HG02798 (cell line): ENCODE results near the gene MT1X.
"Not testable (repeated sequence)": the region's sequence is repeated elsewhere in the genome, so short reads cannot be mapped to it uniquely, and the experiment has no call there.

Experiments used
- ATAC-seq: cut with Tn5 transposase; IDR thresholded peaks from one replicate; pipeline ENCODE4 v1.9.1; 2021; ENCODE audit warnings: mild to moderate bottlenecking; ENCODE audit not compliant: unreplicated experiment, poor library complexity

The MT1X gene

DNA sequence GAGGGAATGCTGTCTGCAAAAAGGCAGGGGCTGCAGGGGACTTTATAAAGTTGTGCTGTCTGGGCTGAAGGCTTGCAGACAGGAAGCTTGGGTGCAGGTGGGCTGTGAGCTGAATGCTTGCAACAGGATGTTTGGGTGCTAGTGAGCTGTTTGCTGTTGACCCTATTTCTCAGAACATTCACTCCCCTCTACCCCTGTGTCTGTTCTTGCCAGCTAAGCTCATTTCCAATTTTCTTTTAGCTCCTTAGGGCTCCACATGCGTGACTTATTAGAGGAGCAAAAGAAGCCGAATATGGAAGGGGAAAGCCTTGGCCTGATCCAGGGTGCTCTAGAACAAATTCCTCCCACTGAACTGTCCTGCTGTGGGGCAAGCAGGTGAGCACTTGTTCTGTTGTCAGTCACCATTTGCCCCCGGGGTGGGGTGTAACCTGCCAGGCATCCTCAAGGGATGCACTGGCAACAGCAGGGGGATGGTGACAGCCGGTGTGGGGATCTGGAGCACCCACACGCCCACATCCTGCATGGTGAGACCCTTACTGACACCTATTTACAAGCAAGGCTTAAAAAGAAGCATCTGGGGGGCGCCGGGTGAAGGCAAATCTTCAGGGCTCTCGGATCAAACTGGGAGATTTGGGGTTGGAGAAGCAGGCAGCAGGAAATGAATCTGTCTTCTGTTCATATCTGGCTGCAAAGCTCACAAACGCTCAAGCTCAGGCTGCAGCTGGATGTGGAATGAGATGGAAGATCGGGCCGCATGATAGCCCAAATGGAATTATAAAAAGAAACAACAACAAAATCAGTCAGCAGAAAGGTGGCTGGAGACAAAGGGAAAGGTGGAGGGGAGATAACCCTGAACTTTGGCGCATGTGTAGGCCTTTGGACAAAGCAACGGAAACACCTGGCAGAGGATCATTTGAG is 26.5 kb downstream of the MT1X start:
- ATAC-seq: no peak

DNA sequence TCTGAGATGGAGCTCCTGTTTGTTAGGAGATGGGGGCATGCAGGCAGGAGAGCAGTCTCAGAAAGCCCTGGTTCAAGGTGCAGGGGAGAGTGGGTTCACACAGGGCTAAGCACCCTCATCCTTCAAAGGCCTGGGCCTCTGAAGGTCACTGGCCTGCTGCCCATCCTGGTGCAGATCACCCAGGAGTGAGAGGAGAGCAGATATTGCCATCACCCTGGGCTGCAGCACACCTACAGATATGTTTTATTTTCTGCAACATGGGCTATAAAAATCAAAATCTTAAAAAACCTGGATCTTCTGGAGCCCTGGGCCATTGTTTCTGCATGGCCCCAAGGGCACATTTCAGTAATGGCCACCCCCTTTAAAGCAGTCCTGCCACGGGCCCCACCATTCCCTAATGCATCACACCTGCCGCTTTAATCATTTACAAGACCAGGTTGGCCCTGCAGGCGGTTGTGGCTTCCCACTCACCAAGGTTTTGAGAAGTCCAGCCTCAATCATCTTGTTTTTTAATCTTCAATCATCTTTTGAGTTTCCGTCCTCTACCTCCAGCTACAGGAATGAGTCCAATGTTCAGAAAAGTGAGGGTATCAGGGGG is 27.3 kb downstream of the MT1X start:
- ATAC-seq: no peak

DNA sequence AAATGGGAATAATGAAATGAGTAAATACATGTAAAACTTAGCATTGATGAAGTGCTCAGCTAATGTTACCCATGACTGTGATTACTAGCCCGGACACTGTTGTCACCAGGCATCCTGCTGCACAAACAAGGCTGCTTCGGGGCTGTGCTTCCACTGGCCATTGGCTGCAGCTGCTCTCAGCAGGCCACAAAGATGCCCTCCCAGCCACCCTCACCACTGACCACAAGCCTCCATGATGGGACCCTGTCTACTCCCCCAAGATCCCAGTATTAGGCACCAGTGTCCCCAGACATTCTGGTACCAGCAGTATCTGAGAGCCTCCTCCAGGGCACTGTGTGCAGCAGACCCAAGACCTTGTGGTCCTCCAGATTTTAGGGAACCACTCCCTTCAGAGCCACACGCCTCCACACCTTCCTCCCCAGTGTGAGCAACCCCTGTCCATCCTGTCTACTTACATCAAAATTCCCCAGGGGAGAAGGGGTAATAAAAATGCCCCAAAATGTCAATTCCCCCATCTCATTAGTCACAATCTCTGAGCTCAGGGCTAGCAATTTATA is 28.0 kb downstream of the MT1X start:
- ATAC-seq: no peak

DNA sequence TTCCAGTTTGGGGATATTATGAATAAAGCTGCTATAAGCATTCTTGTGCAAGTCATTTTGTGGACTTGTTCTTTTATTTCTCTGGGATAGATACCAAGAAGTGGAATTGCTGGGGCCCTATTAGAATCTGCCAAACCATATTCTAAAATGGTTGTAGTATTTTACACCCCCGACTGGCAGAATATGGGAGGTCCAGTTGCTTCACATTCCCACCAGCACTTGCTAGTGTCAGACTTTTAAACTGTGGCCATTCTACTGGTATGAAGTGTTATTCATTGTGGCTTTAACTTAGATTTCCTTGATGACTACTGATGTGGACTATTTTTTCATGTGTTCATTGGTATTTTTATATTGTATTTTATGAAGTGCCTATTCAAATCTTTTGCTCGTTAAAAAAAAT is 29.6 kb downstream of the MT1X start:
- ATAC-seq: no peak

DNA sequence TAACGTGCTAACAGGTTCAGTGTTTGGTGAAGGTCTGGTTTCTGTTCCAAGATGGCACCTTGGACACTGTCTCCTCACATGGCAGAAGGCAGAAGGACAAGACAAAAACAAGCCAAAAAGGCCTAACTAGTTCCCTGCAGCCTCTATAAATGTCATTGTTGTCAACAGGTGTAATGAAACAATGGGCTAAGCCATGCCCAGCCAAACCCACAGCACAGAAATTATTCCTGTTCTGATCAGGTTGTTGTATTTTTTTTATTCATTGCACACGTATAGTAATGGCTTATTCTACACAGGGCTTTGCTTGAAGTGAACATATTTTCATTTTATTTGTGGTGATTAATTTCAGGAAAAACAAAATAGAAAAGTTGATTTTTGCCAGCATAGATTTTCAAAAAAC is 31.5 kb downstream of the MT1X start:
- no peak for ATAC-seq

DNA sequence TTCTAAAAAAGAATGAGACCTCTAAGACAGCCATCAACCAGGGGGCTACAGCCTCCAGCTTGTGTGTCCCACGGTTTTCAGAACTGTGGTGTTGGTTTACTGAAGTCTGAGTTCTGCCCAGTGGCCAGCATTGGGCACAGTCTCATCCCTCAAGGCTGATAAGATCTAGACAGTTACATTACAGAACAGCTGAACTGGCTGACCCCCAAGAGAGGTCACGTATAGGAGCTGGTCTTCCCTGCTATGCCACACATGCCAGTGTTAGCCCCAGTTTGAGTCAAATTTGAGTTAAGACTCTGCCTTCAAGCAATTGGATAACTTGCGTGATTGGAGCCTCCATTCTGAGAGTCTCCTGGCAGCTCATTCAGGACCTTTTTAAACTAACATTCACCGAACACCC is 32.9 kb downstream of the MT1X start:
- no peak for ATAC-seq

DNA sequence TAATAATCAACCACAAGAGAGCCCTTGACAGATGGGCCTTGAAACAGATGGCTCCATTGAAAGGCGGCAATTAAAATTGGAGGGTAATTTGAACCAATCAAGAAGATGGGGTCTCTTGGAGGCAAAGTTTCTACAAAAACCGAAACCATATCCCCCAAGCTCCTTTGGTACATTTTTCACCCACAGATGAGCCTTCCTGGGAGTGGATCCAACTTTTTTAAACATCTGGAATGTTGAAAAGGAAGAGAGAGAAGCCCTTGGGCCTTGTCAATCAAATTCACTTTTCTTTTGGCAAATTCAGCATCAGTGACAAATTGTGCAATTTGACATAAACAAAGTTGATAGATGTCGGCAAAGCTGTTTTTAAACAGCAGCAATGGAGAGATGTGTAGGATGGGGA is 34.5 kb downstream of the MT1X start:
- no peak for ATAC-seq

DNA sequence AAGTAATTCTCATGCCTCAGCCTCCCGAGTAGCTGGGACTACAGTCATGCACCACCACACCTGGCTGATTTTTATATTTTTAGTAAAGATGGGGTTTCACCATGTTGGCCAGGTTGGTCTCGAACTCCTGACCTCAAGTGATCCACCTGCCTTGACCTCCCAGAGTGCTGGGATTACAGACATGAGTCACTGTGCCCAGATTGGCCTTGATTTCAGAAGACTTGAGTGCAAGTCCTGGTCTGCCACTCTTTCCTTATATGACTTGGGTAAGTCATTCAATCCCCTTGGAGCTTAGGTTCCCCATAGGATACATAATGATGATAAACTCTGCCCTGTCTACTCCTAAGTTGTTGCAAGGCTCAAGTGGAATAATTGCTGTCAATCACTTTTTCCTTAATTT is 35.3 kb downstream of the MT1X start:
- ATAC-seq: not testable (repeated sequence)

DNA sequence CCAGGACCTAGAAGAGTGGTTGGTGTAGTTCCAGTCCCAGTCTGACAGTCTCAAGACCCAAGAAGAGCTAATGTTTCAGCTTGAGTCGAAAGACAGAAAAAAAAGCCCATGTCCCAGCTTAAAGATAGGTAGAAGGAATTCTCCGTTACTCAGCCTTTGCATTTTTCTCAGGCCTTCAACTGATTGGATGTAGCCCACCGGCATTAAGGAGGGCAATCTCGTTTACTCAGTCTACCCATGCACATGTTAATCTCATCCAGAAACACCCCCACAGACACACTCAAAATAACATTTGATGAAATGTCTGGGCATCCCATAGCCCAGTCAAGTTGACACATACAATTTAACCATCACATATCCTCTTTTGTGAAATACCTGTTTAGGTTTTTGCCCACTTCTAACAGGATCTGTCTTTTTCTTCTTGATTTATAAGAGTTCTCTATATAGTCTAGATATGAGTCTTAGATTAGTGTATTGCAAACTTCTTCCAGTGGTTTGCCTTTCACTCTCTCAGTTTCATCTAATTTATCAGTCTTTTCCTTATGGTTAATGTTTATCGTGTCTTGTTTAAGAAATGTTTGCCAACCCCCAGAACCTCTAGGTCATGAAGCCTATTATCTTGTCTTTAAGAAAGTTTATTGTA is 40.1 kb downstream of the MT1X start:
- no peak for ATAC-seq

DNA sequence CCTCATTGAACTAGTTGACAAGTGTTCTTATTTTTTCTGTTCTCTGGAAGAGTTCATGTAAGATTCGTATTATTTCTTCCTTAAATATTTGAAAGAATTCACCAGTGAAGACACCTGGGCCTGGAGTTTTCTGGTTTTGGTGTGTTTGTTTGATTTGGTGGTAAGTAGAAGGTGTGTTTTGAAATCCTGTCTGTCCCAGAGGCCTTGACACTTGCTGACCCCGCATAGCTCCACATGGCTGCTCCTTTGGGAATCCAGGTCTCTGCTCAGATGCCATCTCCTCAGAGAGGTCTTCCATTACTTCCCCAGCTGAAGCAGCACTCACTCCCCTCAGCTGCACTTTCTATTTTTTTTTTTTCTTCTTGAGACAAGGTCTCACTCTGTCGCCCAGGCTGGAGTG is 41.9 kb downstream of the MT1X start:
- no peak for ATAC-seq

DNA sequence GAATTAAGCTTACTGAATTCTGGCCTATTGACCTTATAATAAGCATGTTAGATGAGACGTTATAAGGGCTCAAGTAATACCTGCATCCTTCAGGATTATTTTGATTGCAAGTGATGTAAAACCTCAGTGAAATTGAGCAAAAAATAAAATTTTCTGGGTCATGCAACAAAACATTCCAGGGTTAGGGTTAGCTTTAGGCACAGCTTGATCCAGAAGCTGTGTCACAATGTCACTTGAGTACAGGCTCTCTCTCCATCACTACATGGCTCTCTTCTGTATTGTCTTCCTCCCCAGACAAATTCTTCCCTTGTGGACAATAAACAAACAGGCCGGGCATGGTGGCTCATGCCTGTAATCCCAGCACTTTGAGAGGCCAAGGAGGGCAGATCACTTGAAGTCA is 44.0 kb downstream of the MT1X start:
- no peak for ATAC-seq

DNA sequence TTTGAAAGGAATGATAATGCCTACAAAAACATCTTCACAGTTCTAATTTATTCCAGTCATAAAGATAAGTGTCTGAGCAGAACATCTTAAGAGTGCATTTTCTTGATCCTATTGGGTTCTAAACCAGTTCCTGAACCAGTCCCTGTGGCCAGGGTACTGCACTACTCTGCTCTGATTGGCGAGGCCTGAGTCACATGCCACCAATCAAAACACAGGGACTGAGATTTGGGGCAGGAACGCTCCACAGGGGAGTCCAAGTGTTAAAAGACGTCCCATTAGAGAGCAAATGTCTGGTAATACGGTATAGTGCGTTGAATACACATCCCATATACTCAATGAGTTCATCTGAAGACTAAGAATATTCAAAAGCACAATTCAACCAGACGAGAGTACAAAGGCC is 44.7 kb downstream of the MT1X start:
- no peak for ATAC-seq

DNA sequence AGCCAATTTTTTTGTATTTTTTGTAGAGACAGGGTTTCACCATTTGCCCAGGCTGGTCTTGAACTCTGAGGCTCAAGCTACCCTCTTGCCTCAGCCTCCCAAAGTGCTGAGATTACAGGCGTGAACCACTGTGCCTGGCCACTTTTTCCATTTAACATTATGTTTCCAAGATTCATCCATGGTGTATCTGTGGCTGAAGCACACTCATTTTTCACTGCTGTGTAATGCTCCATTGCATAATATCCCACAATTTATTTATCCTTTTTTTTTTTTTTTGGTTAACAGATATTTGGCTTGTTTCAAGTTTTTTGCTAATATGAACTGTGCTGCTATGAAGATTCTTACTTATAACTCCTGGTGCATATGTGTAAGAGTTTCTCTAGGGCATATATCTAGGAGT is 45.8 kb downstream of the MT1X start:
- no peak for ATAC-seq

DNA sequence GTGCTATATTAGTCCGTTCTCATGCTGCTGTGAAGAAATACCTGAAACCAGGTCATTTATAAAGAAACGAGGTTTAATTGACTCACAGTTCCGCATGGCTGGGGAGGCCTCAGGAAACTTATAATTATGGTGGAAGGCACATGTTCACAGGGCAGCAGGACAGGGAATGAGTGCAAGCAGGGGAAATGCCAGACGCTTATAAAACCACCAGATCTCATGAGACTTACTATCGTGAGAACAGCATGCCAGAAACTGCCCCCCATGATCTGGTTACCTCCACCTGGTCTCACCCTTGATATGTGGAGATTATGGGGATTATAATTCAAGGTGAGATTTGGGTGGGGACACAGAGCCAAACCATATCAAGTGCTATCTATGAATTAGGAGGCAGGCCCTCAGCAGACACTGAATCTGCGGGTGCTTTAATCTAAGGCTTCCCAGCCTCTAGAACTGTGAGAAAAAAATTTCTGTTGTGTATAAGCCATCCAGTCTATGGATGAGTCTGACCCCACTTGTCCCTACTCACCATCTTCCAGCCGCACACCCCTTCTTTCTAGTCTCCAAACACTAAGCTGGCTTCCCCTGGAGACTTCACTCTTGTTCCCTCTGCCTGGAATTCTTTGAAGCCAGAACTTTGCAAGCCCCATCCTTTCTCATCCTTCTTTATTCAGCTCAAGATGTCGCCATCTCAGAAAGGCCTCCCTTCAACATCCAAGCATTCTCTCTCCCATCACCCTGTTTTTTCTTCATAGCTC is 46.9 kb downstream of the MT1X start:
- ATAC-seq: no peak

DNA sequence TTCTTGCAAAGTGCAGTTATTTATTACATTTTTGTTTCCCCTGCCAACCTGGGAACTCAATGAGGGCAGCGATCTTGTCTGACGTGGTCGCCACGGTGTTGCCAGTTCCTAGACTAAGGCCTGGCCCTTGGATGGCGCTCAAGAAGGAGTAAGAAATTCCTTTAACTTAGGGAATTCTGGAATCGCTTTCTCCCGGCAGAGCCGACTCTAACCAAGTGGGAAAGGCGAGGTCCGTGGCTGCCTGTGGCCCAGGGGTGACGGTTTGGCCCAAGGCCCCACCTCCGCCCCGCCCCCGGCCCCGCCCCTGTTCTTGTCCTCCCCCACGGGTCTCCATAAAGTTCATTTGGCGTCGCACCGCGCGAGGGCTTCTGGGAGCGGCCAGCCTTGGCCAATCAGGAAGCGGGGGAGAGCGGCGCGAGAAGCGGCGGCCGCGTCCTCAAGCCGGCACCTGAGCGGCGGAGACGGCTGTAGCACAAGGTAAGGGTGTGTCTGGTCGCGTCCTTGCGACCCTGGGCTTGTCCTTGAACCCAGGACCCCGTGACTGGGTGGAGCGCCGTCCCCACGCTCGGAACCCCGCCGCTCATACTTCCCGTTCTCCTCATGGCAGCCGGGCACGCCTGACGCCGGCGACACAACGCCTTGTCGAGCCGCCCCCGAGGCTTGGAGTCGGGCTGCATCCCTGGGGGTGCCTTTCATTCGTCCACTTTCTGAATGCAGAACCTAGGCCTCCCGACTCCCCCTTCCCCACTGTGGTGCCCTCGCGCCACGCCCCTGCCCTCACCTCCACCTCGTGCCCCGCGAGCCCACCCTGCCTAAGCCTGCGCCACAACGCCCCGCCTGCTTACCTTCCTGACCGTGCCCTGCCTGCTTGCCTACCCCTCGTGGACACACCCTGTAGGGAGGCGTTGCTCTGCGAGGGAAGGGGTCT is 47.7 kb downstream of the MT1X start, which contains the start of gene NUP93:
NUP93 (plus strand) TSS at position 395 of the 928 bp plus-strand sequence. CDS start 18,119 bp downstream, outside the sequence.
- peak; percentile 91 for ATAC-seq

DNA sequence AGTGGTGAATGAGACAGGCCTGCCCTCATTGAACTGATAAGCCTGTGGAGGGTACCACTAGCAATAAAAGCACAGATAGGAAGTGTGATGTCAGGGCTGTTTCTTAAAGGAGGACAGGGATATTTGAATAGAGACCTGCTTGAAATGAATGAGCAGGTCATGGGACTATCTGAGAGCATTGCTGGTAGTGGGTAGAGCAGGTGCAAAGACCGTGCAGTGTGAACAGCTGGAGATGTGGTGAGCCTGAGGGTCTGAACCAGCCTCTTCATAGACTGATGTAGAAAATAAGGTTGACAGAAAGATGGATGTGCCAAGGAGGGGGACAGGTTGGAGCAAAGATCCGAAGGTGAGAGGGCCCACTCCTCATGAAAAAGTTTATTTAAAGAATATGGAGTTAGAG is 50.1 kb downstream of the MT1X start:
- peak; percentile 37 for ATAC-seq

DNA sequence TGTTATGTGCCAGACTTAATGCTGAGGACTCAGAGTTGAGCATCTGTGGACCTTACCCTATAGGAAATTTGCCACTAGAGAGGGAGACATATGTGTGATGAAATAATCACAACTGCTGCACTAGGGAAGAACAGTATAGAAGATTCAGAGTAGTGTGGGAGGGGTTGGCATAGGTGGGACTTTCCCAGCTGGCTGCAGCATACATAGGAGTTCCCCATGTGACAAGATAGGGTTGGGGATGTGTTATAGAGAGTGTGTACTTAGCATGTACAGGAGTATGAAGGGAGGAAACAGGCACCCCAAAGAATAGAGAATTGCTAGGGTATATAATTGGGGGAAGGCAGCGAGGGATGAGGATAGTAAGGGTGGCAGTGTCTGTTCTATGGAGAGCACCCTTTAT is 50.6 kb downstream of the MT1X start:
- peak; percentile 31 for ATAC-seq
